NCI-H1436 treated with DMSO at 0.1 percent for 48 hours (cell line): Measurements from ENCODE around the gene ITIH4.

ENCODE experiments used
- DNase-seq: peaks from one replicate; lab custom pipeline; 2025; lab: John Stamatoyannopoulos, UW

The ITIH4 gene

GRCh38 chr3:52848617-52849016 is 18.1 kb upstream of the ITIH4 start:
- DNase-seq: no peak

DNA sequence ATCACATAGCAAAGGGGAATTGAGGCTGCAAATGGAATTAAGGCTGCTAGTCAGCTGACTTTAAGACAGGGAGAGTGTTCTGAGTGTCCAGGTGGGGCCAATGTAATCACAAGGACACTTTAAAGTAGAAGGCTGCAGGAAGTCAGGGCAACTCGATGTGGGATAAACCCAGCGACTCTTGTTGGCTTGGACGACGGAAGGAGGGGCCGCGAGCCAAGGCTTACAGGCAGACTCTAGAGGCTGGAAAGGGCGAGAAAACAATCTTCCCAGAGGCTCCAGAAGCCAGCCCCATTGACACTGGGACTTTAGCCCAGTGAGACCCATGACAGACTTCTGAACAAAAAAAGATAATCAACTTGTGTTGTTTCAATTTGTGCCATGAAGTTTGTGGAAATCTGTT is 17.3 kb upstream of the ITIH4 start:
- DNase-seq: no peak

DNA sequence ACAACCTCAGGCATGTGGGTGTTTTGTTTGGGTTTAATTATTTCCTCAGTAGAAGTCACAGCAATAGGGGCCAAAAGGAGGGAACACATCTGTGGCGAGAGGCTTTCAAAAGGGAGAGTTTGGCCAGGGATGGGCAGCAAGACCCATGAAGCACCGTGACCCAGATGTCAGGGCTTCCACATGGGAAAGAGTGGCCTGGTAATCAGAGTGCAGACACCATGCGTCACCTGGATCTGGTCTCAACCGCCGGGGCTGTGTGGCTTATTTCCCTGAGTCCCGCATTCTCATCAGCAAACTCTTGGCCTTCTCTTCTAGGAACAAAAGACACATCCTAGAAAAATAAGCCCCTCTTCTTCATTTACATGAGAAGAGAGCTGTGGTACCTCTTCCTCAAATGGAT is 16.8 kb upstream of the ITIH4 start:
- no peak for DNase-seq

GRCh38 chr3:52846432-52846965 is 16.0 kb upstream of the ITIH4 start:
- no peak for DNase-seq

- DNase-seq: no peak
Measured at GRCh38 chr3:52845691-52846431, 15.4 kb upstream of the ITIH4 start.

GRCh38 chr3:52845157-52845556 is 14.7 kb upstream of the ITIH4 start:
- no peak for DNase-seq

DNA sequence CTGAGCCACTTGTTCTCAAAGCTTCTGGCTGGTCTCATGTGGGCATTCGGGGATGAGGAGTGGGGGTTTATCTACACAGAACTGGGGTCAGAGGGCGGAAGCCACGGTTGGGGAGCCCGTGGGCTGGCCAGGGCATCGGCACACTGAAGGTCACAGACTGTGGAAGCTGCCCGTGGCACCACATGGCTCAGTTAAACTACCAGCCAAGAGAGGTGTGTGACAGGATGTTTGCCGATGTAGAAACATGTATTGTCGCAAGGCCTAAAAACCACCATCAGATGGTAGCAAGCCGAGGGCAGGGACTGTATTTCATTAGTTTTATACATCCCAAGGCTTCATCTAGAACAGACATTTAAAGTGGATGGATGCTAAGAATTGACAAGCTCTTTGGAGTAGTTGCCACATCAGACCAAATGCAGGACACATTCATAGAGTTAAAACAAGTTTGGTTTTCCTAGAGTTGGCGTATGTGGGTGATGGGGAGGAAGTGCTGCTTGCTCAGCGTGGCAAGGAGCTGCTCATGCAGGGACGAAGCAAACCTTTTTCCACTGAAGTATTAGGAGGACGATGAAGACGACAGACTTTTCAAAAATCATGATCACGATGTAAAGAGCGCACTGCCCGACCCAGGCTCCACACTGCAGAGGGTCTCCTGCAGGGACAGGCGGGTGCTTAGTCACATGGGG is 14.0 kb upstream of the ITIH4 start:
- DNase-seq: no peak

- no peak for DNase-seq
Measured at GRCh38 chr3:52843881-52844280, 13.4 kb upstream of the ITIH4 start.

DNA sequence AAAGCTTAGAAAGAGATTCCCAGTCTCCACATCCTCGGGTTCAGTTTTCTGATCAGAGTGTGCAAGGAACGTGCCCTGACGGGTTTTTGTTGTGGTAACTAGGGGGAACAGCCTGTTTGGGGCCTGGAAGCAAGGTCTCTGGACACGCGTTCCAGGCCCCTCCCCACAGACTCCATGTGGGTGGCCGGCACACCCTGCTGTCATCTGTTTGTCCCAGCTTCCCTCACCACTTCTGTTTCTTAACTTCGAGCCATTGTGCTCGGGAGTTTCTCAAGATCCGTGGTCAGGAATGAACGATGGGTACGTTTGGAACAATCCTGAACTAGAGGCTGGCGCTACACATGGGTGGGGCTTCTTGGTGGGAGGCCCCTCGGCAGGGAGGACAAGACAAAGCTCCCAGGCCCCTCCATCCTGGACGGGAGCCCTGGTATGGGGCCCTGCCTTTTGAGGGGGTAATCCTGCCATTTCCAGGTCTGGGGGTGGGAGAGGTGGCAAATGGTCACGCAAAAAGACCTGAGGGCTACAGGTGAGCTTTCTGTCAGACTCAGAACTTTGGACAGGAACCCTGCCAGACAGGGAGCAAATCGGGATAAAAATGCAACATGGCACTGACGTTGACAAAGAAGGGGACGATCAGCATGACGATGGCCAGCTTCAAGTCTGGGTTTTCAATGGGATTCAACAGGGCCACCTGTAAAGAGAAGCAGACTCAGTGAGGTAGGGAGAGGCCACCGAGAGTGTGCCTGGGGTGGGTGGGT is 12.8 kb upstream of the ITIH4 start:
- DNase-seq: no peak

GRCh38 chr3:52842424-52842823 is 12.0 kb upstream of the ITIH4 start:
- no peak for DNase-seq

GRCh38 chr3:52841981-52842340 is 11.5 kb upstream of the ITIH4 start:
- no peak for DNase-seq

DNA sequence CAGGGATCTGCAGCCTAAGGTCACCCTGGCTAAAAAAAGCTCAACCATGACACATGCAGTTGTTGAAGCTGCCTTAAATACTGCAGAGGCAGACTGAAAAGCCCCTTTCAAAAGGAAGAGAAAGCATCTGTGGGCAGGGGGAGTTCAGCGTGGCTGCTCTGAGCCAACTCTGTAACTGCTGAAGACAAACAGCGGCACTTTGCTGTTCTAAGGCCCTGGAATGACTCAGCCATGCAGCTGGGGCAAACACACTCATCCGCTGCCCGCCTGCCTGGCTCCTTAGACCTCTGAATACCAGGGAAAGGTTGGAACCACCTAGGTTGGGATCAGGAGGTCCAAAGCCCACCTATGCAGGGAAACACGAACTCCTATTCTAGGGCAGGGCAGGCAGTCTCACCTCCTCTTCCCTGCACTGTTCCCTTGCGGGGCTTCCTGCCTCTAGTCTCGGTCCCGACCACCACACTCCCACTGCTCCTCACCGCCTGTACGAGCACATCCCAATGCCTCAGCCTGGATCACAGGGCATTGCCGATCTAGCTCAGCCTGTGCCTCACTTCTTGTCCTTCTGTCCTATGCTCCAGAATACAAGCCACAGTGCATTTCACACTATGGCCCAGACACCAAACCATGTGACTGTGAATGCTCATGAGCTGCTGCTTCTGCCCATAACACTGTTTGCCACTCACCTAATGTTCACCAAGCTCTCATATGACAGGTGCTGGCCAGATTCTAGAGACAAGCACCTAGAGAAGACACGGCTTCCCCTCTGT is 10.9 kb upstream of the ITIH4 start:
- DNase-seq: no peak

DNA sequence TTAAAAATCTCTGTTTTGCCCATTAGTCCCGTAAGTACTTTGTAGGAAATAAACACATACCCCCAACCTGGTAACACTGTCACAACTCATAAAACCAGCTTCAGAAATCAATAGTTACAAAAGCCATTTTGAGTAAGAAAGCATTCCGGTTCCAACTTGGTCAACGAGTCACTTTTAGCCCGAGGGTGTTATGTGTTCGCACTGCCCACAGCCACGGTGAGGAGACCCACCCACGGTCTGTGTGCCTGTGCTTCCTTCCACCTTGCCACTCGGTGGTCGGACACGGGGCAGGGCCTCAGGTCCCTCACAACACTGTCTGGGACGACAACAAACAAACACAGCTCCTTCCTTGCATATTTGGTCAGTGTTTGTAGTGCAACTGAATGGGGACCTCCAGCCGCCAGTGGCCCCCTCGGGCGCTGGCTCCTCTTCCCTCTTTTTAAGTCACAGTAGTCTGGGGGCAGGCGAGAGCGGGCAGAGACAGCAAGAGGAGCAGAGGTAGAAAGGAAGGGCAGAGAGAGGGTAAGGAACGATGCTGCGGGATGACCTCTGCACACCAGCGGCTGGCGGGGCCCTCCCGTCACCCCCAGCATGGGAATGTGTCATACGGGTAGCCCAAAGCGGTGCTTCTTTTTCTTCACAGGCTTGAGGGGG is 9.5 kb upstream of the ITIH4 start:
- DNase-seq: no peak

DNA sequence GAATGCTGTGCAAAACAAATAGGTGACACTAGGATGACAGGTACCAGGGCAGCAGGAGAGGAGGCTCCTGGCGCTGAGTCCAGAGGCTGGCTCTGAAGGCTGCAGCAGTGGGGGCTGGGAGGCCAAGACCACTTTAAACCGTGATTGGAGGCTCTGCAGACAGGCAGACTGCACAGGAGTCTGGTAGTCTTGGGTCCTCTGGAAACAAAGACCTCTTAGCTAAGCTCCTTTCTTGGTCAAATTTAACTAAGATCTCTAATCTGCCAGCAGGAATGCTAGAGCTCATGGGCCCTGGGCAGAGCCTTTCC is 8.8 kb upstream of the ITIH4 start:
- no peak for DNase-seq

DNA sequence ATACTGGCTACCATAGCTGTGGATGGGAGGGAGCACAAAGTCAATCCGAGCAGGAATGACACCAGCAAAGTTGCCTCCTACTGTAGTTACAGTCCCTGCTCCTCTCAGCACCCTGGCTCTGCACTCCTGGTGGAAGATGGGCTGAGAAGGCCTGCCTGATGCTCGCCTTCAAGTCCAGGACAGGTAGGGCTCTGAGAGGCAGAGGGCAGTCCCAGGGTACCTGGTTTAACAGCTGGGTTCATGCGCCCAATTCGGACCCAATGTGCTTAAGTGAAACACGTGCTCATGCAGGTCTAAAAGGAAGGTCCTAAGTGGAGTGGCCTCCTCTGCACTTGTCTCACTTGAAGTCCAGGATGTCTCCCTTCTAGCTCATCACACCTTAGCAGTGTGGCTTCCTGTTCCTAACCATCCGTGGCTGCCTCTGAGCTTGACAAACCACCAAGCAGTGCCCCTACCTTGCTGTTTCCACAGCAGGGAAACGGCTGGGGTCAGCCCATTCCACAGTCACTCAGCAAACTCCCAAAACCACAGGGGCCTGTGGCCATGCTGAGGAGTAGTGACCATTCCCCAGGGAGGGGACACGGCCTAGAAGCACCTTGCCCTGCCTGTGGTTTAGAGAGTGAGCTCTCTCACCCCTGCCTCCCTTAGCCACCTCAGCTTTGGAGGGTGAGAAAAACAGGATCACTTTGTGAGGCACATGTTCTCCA is 8.2 kb upstream of the ITIH4 start:
- DNase-seq: no peak

GRCh38 chr3:52836986-52837385 is 6.5 kb upstream of the ITIH4 start:
- DNase-seq: no peak

DNA sequence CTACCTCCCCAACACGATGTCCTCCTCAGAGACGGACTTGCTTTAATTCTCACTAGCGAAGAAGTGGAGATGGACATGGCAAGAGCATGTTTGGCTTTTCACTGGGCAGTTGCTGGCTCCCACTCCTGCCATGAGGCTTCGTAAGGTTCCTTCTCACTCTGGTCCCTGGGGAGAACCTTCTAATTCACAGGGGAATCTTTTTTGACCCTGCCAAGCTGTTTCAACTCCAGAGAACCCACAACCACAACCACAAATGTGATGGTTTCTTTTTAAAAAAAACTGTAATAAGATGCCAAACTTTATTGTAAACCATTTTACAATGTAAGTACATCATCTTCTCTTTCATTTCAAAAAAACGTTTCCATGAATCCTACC is 6.0 kb upstream of the ITIH4 start:
- DNase-seq: no peak

DNA sequence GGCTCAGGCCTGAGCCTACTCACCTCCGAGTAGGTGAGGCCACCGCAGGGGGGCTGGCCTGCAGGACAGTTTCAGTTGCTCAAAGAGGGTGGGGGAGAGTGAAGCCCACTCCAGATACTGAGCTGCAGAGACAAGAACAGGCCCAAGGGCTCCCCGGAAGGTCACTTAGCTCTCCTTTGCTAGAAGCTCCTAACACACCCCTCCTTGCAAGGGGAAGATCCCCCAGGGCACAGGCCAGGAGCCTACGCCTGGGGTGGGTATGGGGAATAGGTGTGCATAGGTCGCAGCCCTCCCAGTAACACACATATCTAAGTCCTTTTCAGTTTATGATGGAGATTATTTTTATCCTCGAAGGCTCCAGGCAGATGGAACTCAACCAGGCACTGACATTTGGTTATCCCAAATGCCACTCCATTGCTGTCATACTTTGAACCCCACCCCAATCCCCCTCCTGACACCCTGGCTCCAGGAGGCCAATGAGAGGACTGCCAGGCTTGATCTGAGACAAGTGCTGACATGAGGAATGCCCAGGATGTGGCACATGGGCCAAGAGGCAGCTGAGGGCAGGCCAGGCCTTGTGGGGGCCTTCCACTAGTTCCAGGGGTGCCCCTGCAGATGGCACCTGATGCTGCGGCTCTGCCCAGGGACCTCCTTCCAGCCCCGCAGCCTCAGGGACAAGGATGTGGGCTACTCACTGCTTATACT is 5.4 kb upstream of the ITIH4 start:
- no peak for DNase-seq

DNA sequence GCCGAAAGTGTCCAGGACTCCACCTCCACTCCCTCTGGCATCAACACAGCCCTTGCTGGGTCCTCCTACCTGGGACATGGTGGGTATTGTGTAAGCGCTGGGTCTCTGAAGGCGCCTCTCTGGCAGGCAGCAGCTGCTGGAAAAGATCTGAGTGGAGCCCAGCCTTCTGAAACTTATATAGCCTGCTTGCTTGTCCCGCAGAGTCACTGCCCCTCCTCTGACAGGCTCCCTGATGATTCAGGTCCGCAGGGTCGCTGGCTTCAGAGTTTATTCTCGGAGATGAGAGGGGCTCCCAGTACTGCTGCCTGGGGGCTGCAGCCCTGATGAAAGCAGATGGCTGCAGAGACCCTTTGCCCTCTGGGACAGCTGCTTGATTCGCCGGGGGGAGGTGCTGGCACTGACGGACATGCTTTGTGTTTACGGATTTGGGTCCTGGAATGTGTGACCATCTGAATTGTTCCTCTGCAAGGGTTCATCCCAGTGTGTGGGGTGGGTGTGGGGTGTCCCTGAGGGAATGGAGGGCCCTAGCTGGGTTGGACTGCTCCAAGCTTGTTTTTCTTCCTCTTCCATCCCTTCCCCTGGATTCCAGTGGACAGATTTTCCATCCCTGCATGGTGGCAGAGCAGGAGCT is 4.5 kb upstream of the ITIH4 start, which contains the start of gene MUSTN1:
Gene MUSTN1, minus strand, starts transcription at position 149 of the 631 bp plus-strand sequence. Its CDS starts 71 bp downstream, at position 78.
- no peak for DNase-seq

DNA sequence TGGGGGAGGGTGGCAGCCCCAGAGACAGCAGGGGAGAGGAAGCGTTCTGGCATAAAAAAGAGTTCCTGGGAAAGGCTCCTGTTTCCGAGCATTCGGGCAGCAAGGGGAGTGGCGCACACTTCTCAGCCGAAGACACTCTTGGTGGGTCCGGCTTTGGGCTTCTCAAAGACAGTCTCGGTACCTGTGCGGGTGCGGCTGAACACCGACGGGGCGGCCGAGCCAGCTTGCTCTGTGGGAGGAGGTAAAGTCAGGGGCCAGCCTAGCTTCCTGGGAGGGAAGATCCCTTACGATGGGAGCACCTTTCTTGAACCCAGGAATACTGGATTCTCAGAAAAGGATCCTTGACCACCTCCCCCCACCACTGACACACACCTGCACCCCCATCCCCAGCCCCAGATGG is 2.7 kb upstream of the ITIH4 start:
- DNase-seq: no peak
